Measurements from ENCODE around the gene SPANXB1. TPM values are rescaled to one million over a fixed set of nuclear protein-coding genes. Genes with fewer than 3 reads are reported as not detected.
"Not testable (repeated sequence)": the region's sequence is repeated elsewhere in the genome, so short reads cannot be mapped to it uniquely, and the experiment has no call there.

SPANXB1 gene
- total RNA-seq (not detected), polyA plus RNA-seq (not detected)
- long read RNA-seq, donor 1, result 0 reads
- long read RNA-seq, donor 2, result 0 reads

DNA sequence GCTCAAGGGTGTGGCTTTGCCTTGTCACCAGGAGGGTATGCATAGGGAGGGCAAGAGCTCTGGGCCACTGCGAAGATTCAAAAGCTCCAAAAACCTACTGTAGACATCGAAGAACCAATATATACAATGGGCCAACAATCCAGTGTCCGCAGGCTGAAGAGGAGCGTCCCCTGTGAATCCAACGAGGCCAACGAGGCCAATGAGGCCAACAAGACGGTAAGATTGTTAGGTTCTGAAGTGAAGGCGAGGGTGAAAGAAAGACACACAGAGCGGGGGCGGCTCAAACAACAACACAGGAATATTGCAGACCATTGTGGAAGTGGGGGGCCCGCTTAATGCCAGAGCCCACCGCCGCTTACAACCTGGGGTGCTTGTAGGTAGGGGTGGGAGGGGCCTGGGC lies at the start of gene SPANXB1:
Gene SPANXB1 (plus strand): TSS at position 27 of the 400 bp plus-strand sequence. CDS start 100 bp downstream, at position 127.
- H3K4me3 ChIP-seq; H3K27me3 ChIP-seq (replicated peaks in 1 of 7); H3K36me3 ChIP-seq; intact Hi-C loops (cut with DNase I; ENCODE audit: low total_unique reads); H3K9me3 ChIP-seq; H3K27ac ChIP-seq; H3K4me1 ChIP-seq: not testable (repeated sequence)
- 83 to 95% (median 93%) methylated on average over 13 of the region's 13 CpGs for WGBS, 5 donors
- DNase-seq, result peak; percentile 66

DNA sequence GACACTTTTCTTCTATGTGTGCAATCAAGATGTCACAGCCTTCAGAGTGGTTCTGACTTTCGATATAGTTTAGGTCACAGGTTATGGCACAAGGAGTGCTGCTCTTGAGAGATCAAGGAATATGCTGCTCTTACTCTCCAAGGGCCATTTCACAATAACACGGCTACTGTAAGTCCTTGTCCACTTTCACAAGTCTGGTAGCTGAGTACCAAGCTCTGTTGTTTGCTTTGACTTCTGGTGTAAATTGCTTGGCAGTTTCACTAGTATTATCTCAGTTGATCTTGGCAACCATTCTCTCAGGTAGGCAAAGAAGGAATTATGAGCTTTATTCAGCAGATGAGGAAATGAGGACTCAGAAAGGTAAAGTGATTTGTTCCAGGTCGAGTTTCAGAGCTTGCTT lies 35.4 kb upstream of the SPANXB1 start:
- no peak for TF ChIP-seq POLR2A (IDR thresholded peaks at IDR 0.05)
- no peak for TF ChIP-seq POLR2AphosphoS5 (IDR thresholded peaks at IDR 0.05)
- Histone ChIP-seq H3K27ac (no peak overlapping the region), H3K4me3 (no peak overlapping the region), H3K4me1 (no peaks in the 10 kb centered on the region), H3K36me3 (no peaks in the 10 kb centered on the region), H3K27me3 (replicated peaks in 1 of 7) (no peaks in the 10 kb centered on the region), H3K9me3 (no peaks in the 10 kb centered on the region)
- intact Hi-C loops (cut with DNase I; ENCODE audit: low total_unique reads), result no loop called here
- no peak for DNase-seq
- 59 to 76% (median 69%) methylated on average over 3 of the region's 3 CpGs for WGBS, 5 donors

DNA sequence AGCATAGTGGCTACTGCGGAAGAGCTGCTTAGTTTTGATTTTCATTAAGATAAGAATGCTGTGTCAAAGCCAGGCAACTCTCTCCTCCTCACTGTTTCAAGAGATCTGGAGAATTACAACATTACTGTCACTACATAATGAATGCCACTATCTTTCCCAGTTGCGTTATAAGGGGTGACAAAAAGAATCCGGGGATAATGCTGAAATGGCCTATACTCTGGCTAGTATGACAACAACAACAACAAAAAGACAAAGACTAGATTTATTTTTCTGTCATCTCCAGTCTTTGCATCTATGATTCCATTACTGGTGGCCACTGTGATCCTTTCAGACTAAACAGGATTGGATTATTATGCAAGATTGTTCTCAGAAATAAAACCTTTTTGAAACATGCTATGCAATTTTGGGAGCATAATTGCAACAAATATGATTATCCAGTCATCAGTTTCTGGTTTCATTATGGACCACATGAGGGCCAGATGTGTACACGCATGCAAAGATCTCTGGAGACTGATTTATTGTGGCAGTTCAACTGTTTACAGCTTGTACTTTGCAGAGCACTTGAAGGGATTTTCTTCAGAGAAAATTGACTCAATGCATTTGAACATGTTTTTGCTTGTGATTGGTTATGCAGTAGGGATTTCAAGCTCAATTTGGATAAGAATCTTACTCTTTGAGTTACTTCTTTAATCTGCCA lies 31.1 kb upstream of the SPANXB1 start:
- no peak overlapping the region for H3K27ac ChIP-seq
- intact Hi-C loops (cut with DNase I; ENCODE audit: low total_unique reads), result no loop called here
- H3K27me3 ChIP-seq (replicated peaks in 1 of 7), result no peaks in the 10 kb centered on the region
- no peak for DNase-seq
- H3K4me1 ChIP-seq, result no peaks in the 10 kb centered on the region
- H3K36me3 ChIP-seq, result no peaks in the 10 kb centered on the region
- WGBS, 5 donors, result 64 to 79% (median 73%) methylated on average over 4 of the region's 4 CpGs
- H3K4me3 ChIP-seq, result no peak overlapping the region
- no peak for TF ChIP-seq POLR2A (IDR thresholded peaks at IDR 0.05)
- no peak for TF ChIP-seq POLR2AphosphoS5 (IDR thresholded peaks at IDR 0.05)
- TF ChIP-seq, protein P1, sequence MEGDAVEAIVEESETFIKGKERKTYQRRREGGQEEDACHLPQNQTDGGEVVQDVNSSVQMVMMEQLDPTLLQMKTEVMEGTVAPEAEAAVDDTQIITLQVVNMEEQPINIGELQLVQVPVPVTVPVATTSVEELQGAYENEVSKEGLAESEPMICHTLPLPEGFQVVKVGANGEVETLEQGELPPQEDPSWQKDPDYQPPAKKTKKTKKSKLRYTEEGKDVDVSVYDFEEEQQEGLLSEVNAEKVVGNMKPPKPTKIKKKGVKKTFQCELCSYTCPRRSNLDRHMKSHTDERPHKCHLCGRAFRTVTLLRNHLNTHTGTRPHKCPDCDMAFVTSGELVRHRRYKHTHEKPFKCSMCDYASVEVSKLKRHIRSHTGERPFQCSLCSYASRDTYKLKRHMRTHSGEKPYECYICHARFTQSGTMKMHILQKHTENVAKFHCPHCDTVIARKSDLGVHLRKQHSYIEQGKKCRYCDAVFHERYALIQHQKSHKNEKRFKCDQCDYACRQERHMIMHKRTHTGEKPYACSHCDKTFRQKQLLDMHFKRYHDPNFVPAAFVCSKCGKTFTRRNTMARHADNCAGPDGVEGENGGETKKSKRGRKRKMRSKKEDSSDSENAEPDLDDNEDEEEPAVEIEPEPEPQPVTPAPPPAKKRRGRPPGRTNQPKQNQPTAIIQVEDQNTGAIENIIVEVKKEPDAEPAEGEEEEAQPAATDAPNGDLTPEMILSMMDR (IDR thresholded peaks at IDR 0.05 in 8 of 11, conservative IDR thresholded peaks at IDR 0.05 in 3 of 11), result no peak
- peaks cover 0 to 4% (median 0%) of the 10 kb centered on the region in 8 donors for H3K9me3 ChIP-seq

- intact Hi-C loops (cut with DNase I; ENCODE audit: low total_unique reads), result no loop called here
- Histone ChIP-seq H3K27ac (no peak overlapping the region), H3K27me3 (replicated peaks in 1 of 7) (no peaks in the 10 kb centered on the region), H3K9me3 (peaks cover 0 to 4% (median 0%) of the 10 kb centered on the region in 8 donors), H3K4me1 (no peaks in the 10 kb centered on the region), H3K4me3 (no peak overlapping the region), H3K36me3 (no peaks in the 10 kb centered on the region)
- 64 to 83% (median 79%) methylated on average over 3 of the region's 3 CpGs for WGBS, 5 donors
- DNase-seq, result no peak
- TF ChIP-seq, protein P1 (IDR thresholded peaks at IDR 0.05 in 8 of 11, conservative IDR thresholded peaks at IDR 0.05 in 3 of 11), result no peak
- TF ChIP-seq POLR2AphosphoS5 (IDR thresholded peaks at IDR 0.05) (no peak), POLR2A (IDR thresholded peaks at IDR 0.05) (no peak)
Observed at GRCh38 chrX:140975472-140975871, 26.9 kb upstream of the SPANXB1 start.

DNA sequence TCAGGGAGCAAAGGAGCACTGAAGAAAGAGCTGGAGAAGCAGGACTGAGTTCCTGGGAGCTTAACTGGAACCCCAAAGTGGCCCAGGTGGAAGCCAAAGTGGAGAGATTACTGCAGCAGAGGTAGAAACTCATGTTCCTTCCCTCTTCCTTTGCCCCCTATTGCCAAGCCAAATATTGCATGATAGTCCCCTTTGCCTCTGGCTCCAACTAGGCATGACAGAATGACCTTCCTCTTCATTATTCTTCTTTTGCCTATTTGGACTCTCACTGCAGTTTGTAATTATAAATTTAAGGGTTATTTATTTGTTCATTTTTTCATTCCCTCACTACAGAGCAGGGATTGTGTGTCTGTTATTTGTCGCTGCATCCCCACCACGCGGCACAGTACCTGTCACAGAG lies 22.1 kb upstream of the SPANXB1 start:
- Histone ChIP-seq H3K4me3 (no peak overlapping the region), H3K36me3 (no peaks in the 10 kb centered on the region), H3K4me1 (no peaks in the 10 kb centered on the region), H3K9me3 (no peaks in the 10 kb centered on the region), H3K27ac (no peak overlapping the region), H3K27me3 (replicated peaks in 1 of 7) (no peaks in the 10 kb centered on the region)
- no peak for DNase-seq
- intact Hi-C loops (cut with DNase I; ENCODE audit: low total_unique reads), result no loop called here
- TF ChIP-seq, protein P1 (IDR thresholded peaks at IDR 0.05 in 8 of 11, conservative IDR thresholded peaks at IDR 0.05 in 3 of 11), result no peak
- no peak for TF ChIP-seq POLR2A (IDR thresholded peaks at IDR 0.05)
- no peak for TF ChIP-seq POLR2AphosphoS5 (IDR thresholded peaks at IDR 0.05)
- WGBS, 5 donors, result 75 to 90% (median 88%) methylated on average over 3 of the region's 3 CpGs

All from spleen (tissue), 13 donors.